HG03095 (cell line): Measurements from ENCODE around the gene KCNN1.

Source experiments
- ATAC-seq: cut with Tn5 transposase; IDR thresholded peaks from one replicate; pipeline ENCODE4 v1.9.1; 2021; ENCODE audit warnings: moderate library complexity; ENCODE audit not compliant: unreplicated experiment

The KCNN1 gene

DNA sequence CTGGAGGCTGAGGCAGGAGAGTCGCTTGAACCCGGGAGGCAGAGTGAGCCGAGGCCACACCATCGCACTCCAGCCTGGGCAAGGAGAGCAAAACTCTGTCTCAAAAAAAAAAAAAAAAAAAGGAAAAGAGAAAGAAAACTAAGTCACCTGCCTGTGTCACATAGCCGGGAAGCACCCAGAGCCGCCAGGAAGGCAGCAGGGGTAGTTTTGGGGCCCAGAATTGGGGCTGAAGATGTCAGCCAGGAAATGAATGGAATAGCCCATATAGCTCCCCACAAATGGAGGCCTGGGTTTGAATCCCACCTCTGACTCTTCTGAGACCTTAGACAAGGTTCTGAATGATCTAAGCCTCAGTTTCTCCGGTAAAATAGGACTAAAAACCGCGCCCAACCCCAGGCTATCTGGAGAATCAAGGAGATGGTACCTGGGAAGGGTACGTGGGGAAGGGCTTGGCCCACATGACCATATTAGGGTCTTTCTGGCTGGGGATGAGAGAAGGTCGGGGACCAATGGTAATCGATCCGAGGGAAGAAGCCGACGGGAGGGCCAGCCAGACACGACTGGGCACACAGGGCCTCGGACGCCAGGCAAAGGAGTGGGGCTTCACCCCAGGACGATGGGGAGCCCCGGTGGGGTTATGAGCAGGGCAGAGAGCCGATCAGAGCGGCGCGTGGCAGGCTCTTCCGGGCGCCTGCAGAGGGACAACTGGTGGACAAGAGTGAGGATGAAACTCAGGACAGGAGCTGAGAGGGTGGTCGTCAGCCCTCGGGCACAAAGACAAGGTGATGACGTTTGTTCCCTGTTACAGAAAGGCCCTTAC is 19.7 kb upstream of the KCNN1 start:
- no peak for ATAC-seq

DNA sequence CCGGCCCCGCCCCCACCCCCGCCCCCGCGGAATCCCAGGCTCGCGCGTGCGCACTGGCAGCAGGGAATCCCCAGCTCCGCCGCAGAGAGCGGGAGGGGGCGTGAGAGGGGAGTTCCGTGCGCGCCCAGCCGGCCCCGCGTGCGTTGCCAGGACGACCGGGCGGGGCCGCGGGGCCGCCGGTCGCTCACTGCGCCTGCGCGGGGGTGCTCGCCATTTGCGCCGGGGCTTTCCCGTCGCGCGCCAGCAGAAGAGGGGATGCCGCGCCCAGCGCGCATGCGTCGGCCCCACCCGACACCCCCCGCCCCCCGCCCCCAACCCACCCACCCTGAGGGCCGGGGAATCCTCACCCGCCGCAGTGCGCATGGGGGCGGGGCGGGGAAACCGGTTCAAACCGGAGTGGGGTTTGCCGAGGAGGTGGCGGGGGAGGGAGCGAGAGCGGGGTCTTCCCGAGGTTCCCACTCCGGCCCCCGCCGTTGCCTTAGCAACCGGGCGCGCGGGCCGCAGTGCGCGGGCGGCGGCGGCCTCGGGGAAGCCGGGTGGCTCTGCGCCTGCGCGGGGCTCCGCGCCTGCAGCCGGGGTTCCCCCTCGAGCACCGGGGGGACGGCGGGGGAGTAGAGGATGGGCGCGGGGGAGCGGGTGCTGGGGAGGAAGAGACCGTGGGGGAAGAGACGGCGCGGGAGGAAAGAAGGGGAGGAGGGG is 18.9 kb upstream of the KCNN1 start:
- ATAC-seq = no peak

DNA sequence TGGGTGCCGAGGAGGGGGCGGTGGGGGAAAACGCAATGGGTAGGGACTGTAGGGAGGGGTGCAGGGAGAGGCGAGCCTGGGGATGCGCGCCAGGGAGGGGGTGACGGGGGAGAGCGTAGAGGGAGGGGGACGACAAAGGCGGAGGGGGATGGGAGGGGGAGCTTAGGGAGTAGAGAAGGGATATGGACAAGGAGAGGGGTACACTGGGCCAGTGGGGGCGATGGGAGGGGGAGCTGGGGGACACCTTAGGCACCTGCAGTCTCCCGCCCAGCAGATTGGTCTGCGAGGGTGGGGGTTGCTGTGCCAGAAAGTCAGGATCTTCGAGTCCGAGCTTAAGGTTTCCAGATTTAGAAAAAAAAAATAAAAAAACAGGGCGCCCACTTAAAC is 18.4 kb upstream of the KCNN1 start:
- ATAC-seq = no peak

DNA sequence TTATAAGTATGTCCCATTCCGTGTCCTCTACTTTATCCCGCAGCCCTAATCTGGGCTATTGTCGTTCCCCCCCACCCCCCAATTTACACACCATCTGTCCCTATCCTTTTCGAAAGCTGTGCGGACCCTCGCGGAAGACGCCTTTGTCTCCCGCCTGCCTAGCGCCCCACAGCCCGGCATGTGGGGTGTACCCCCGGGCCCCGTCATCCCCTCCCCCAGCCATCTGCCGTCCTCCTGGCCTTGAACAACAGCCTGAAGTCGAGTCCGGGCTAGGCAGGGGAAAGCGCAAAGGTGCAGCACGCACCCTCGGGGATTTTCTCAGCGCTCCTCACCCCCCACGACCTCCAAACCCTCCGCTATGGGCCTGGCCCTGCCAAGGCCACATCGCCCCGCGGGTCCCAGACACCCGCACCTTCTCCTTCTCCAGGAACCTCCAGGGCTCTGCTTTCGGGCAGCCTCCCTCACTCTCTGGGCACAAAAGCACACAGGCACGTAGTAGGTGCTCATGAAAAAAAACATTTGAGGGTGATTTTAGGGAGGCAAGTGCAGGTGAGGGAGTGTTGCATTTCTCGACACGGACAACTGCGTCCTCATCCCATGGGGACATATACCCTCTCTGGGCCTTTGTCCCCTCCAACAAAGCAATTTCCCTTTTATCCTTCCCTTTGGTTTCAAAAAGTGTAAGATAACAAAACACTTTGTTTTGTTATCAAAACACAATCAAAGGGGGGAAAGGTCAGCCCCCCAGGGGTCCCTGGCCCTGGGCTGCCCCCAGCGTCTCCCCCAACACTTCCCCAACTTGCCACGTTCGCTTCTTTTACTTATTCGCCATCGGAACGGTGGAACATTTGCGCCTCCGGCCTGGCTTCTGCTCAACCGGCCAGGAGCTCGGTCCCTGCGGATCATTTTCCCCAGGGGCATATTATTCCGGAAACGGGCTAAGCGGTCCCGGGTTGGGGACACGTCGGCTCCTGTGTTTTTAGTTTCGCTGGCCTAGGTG is 17.7 kb upstream of the KCNN1 start:
- ATAC-seq = no peak

DNA sequence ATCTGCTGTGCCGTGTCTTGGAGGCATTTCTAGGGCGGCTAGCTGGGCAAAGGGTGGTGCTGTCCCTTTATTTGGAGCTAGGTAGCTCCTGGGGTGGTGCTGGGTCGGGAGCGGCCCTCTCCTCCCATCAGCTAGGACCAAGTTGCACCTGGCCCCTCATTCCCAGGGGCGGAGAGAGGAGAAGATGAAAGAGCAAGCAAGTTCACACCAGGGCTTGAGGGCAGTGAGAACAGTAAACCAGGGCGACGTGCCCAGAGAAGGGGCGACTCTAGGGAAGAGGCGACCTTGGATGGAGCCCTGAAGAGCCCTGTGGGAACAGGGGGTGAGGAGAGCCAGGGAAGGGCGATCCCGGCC is 17.0 kb upstream of the KCNN1 start:
- ATAC-seq = no peak

DNA sequence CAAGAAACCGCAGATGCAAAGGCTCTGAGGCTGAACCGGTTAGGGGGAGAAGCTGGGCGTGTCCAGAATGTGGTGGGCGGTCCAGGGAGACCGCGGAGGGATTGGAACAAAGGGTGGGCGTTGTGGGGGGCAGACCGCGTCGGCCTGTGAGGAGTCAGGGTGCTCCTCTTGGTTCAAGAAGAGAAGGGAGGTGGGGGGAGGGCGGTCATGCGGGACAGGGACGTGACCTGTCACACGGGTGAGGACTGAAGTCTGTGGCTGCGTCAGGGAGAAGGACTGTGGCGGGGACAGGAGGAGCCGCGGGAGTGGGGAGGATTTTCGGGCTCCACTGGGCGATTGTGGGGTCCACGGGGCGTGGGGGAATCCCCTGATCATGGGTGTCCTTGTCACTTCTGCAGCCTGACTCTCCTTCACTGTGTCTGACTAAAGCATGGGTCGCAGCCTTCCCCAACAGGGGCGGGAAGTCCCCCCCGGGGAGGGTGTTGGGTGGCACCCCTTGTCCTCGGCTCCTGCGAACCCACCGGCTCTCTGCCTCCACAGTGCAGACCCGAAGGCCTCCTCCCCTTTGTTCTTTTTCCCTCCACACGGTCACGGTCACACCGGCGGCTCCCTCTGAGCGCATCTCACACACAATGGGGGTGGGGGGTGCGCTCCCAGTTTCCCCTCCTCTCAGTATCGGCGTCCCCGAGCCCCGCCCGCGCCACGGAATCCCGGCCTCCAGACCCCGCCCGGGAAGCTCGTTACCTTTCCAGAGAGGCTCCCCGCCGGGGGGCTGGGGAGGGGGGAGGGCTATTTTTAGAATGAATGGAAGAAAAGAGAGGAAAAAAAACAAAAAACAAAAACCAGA is 16.4 kb upstream of the KCNN1 start:
- ATAC-seq = no peak

DNA sequence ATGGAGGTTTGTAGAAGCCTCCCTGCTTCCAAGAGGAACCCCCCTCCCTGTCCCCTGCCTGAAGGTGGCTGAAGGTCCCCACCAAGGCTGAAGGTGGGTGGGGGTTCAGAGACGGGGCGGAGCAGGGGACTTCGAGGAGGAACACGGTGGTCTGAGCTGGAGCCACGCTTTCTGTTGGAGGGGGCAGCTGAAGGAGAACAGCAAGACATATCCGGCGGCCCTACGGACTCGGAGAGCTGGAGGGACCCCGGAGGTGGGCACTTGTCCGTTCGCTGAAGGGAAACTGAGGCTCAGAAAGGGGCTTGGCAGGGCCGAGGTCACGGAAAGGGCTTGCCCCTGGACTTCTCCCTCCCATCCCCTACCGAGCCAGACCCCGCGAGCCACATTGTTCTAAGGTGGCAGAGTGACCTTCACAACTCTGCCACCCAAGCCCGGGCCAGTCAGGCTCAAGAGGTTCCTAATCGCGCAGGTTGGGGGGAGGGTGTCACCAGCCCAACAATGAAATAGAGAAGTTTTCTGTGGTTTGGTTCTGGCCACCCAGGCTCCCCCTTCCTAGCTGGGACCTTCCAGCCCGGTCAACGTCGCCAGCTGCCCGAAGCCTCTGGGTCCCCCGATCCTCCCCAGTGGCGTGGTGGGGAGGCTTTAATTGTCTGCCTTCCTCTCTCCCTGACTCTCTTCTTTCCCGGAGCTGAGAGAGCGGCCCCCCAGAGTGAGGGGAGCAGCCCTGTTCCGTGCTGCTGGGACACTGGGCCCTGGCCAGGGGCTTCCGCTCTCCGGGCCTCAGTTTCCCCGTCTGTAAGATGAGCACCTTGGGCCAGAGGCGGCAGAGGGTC is 15.5 kb upstream of the KCNN1 start:
- ATAC-seq = no peak

DNA sequence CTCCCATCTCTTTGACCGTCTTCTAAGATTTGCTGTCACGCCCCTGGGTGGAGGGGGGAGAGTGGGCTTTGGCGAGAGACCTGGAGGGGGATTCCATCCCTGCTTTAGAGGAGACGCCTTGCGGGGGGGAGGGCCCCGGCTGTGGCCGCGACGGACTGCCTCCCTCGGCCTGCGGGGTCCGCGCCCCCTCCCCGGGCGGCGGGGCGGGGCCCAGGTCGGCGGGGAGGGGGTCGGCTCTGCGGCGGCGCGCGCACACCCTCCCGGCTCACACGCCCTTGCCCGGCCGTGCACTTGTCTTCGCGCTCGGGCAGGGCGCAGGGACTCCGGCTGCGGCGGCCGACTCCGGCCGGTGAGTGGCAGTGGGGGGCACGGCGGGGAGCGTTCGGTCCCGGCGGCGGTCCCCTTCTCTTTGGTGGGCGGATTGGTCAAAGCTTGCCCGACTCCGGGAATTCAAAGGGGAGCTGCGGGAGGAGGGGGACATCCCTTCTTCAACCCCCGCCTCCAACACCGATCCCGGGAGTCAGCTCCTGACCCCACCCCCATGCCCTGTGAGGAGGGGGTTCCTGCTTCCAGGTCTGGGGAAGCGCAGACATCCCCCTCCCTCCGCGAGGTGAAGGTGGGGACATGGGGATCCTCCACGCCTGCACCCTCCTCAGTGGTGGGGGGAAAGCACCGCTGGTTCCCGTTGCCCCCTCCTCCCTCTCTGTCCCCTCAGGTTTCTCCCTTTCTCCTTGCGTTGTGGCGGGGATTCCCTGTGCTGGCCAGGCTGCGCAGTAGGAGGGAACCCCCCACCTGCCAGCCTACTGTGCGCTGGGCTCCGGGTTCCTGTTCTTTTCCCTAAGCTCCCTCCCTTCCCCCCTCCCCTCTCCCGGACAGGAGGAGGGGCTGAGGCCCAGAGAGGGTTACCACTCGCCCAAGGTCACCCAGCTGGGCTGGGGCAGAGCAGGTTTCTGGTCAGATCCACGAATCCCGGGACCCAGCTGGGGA is 14.6 kb upstream of the KCNN1 start:
- ATAC-seq = no peak

DNA sequence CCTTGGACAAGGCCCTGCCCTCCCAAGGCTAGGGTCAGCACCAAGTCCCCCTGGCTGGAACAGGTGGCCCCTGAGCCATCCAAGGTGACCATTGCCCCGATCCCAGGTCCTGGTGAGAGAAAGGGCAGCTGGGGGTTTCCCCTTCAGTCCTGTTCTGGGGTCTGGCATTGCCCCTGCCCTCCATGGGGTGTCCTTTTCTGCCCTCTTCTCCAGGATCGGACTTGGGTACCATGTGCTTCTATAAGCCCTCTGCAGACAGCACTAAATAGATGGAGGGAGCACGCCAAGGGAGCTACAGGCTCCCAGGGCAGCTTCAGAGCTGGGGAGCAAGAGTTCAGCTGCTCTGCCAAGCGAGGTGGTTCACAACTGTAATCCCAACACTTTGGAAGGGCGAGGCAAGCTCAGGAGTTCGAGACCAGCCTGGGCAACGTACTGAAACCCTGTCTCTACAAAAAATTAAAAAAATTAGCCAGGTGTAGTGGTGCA is 13.5 kb upstream of the KCNN1 start:
- no peak for ATAC-seq

DNA sequence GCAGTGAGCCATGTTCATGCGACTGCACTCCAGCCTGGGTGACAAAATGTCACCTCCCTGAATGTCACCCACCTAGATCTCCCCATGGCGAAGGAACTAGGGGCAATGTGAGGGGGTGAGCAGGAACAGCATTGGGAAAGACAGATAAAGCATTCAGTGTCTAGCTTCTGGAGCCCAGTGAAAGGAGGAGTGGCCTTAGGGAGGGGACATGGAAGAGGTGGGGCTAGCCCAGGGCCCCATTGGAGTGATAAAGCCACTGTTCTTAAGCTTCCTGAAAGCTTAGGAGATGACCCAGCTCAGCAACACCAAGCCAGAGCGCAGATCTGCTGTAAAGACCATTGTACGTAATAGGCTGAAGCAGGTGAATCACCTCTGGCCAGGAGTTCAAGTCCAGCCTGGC is 13.0 kb upstream of the KCNN1 start:
- ATAC-seq = no peak

DNA sequence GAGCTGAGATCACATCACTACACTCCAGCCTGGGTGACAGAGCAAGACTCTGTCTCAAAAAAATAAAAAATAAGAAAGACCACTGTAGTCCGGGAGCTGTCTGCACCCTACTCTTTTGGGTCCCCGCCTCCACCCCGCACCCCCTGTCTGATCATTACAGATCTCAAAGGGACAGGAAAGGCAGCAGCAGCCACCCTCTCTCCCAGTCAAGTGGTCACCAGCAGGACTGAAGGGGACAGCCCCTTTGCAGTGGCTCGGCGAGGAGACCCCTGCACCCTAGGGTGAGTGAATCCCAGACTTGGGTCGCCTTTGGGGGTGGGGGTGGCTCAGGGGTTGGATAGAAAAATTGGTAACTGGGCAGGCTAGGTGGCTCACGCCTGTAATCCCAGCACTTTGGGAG is 12.5 kb upstream of the KCNN1 start:
- ATAC-seq = no peak

DNA sequence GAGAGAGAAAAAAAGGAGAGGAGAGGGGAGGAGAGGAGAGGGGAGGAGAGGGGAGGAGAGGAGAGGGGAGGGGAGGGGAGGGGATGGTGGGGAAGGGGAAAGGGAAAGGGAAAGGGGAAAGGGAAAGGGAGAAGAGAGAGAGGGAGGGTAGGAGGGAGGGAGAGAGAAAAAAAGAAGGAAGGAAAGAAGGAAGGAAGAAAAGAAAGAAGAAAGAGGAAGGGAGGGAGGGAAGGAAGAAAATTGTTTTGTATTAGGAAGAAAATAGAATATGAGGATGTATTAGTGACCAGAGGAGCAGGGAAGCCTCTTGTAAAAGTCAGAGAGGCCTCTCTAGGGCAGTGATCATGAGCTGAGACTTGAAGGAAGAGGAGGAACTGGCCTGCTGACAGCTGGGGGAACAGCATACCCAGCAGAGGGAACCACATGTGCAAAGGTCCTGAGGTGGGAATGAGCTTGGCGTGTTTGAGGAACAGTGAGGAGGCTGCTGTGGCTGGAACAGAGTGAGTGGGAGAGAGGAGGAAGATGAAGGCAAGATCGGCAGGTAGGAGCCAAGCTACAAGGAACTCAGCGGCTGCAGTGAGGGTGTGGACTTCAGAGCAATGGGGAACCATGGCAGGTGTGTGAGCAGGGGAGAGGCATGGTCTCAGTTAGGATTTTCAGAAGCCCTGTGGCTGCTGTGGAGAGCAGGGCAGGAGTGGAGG is 9.6 kb upstream of the KCNN1 start:
- no peak for ATAC-seq

DNA sequence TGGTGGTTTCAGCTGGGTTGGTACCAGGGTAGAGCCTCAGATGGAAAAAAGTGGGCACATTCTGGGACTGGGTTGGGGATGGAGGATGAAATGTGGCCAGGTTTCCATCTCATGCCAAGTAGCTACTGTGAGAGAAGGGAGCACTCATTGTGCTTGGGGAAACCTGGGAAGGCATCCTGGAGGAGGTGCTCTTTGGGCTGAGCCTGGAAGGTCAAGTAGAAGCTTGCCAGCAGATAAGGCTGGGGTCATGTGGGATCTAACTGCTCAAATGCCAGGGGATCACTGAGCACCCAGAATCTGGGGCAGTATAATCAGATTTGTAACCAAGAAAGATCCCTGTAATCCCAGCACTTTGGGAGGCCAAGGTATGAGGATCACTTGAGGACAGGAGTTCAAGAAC is 9.0 kb upstream of the KCNN1 start:
- ATAC-seq = no peak

DNA sequence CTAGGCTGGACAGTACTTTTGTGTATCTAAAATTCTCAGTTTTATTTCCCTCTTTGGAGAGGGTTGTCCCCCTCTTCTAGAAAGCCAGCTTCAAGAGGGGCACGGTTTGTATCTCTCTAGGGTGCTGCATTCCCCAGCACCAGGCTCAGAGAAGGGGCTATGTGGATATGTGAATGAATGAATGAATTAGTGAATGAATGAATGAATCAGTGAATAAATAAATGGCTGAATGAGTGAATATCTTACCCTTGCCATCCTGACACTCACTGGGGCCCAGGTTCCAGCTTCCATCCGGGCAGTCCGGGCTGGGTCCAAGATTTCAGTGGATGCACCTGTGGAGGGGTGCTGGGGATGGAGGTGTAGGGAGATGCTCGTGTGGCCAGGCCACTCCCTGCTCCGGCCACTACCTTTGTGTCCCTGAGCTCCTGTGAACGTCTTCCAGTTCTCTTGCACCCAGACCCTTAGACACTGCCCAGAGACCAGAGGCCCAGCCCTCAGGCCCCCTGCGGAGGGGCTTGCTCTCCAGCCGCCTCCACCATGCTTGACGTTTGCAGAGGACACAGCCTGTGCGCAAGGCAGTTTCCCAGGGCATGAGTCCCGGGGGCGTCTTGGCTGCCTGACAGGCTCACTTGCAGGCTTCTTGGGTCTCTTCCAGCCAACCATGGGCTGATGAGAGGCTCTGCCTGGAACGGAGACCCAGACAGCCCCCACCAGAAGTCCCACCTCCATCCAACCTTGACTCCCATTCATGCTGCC is 2.8 kb upstream of the KCNN1 start:
- no peak for ATAC-seq

DNA sequence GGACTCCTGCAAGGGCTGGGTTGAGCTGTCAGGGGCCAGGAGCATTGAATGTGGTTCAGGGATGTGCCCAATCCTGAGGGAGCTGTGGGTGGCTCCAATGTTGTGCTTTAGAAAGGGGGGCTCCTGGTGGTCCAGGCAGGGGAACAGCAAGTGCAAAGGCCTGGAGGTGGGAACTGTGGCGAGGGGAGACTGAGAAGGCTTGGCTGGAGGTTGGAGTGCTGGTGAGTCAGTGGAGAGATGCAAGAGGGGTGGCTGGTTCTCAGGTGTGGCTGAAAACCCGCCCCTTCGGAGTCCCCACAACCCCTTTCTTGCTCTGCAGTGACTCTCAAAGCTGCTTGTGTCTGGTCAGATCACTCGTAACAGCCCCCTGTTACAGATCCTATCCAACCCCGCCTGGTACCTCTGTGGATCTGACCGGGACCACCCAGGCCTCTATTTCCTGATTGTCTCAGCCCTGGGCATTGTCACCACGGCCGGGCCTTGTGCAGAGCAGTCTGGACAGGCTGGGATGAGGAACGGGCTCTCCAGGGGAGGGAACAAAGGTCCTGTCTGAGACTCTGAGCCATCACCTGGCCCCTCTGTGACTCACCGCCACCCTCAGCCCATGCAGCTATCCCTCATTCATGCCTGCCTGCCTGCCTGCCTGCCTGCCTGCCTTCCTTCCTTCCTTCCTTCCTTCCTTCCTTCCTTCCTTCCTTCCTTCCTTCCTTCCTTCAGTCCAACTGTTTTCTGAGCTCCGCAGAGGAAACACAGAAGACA is 1.4 kb upstream of the KCNN1 start:
- no peak for ATAC-seq

DNA sequence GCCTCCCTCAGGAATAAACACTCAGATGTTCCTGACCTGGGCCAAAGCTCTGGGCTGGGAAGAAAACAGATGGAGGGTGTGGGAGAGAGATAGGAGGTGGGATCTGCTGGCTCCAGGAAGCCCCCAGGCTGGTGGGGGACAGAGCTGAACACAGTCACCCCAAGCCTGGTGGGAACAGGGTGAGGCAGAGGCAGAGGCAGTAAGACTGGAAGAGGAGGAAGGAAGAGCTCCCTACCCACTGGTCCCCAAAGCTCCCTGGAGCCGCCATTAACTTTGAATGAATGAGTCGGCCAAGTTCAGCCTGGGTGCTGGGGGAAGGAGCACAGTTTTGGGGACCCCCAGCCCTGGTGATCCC is 801 bp upstream of the KCNN1 start:
- ATAC-seq = no peak
